ENCODE measurements around the gene HDHD3.

HDHD3 gene

DNA sequence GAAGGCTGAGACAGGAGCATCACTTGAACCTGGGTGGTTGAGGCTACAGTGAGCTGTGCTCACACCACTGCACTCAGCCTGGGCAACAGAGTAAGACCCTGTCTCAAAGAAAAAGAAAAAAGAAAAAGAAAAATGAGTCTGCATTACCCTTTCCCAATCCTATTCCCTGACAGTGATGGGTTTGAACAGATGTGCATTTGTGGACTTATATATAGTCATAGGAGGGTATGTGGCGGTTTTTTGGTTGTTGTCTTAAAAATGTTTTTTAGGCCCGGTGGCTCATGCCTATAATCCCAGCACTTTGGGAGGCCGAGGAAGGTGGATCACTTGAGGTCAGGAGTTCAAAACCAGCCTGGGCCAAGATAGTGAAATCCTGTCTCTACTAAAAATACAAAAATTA is 13.4 kb downstream of the HDHD3 start:
- DNase-seq (ENCODE audit: low spot score) = no peak

GRCh38 chr9:113361304-113362018 is 15.3 kb downstream of the HDHD3 start:
- peak; percentile 52 for DNase-seq (ENCODE audit: low spot score)

- no peak for DNase-seq (ENCODE audit: low spot score)
These were observed 16.4 kb downstream of the HDHD3 start for GRCh38 chr9:113360242-113360842.

GRCh38 chr9:113359385-113359784 is 17.4 kb downstream of the HDHD3 start:
- DNase-seq (ENCODE audit: low spot score) = no peak

DNA sequence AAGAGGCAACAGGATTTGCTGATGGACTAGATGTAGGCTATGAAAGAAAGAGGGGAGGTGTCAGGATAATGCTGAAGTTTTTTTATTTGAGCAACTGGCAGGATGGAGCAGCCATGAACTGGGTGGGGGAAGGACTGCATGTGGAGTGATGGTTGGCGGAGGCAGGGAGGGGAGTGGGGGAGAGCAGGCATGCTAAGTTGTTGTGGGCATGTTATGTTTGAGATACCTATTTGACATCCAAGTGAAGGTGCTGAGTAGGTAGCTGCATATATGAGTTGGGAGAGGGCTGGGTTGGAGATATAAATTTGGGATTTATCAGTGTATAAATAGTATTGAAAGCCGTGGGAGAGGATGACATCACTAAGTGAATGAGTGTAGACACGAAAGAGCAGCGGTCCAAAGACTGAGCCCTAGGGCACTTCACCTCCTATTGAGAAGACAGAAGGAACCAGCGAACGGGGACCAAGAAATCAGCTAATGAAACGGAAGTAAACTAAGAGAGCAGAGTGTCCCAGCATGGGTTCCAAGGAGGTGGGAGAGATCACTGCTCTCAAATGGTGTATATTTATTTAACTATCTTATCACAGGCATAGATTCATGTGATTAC is 20.0 kb downstream of the HDHD3 start:
- no peak for DNase-seq (ENCODE audit: low spot score)

GRCh38 chr9:113355040-113355596 is 21.7 kb downstream of the HDHD3 start:
- DNase-seq (ENCODE audit: low spot score) = no peak

DNA sequence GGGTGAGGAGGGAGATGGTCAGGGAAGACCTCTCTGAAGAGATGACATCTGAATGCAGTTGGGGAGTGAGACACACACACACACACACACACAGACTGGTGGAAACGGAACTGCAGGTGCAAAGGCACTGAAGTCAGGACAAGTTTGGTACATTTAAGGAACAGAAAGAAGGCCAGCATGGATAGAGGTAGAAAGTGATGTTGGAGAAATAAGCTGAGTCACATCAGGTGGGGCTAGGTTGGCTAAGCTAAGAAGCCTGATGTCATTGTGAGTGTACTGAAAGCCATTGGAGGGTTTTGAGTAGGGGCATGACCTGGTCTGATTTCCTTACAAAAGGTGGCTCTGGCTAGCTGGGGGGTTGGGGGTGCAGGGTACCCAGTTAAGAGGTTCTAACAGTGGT is 24.4 kb downstream of the HDHD3 start:
- DNase-seq (ENCODE audit: low spot score) = no peak

- DNase-seq (ENCODE audit: low spot score) = no peak
These were observed 24.8 kb downstream of the HDHD3 start for GRCh38 chr9:113352006-113352405.

DNA sequence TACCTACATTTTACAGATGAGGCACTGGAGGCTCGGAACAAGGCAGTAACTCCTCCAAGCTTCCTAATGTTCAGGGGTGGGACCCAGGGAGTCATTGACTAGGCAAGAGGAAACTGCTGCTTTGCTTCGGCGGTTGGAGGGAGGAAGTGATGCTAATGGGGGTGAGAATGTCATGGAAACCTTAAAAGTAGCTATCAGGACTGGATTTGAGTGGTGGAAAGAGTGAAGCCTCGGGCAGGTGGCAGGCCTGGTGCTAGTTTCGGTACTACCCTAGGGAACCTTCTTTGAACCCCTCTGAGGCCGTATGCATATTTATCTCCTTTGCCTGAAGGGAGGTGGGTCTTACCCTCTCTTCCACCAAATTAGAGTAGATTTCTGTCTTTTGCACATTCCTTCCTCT is 25.8 kb downstream of the HDHD3 start:
- no peak for DNase-seq (ENCODE audit: low spot score)

DNA sequence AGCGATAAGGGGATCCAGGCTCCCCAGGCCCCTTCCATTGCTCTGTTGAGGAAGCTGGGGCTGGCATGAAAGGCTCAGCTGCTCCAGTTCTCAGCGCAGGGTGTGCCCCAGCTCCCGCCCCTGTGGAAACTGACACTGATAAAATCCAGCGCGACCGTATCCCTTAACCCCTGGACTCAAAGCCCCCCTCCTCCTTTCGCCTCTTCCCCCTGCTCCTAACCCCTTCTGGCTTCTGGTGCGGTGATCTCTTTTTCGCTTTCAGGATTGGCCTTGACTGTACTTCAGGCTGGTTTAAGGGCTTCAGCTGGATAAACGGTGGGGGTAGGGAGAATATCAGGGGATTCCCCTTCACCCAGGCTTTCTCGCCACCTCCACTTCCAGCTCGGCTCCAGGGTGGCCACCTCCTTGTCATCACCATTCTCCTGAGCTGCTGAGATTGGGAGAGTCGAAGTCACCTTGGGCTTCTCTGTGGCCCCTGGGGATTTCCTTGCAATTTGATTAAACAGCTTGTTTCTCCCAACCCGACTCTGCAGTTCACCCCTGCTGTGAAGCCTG is 26.6 kb downstream of the HDHD3 start:
- no peak for DNase-seq (ENCODE audit: low spot score)

DNA sequence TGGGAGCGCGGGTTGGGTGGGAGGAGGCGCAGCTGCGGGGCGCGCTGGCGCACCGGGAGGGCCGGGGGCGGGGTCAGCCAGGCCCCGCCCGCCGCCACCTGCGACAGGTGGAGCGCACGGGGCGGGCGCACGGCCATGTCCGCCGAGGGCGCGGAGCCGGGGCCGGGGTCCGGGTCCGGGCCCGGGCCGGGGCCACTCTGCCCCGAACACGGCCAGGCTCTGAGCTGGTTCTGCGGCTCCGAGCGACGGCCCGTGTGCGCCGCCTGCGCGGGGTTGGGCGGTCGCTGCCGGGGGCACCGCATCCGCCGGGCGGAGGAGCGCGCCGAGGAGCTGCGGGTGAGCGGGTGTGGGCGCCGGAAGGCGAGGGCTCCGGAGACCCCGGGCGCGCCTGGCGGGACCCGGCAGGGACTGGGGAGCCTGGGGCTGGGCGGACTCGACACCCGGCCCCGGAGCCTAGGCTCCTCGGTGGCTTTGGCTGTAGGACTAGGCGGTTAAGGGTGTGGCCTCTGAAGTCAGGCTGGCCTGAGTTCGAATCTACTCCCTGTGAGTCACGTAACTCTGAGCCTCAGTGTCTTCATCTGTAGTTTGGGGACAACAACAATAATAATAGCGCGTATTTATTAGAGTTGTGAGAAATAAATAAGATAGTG is 27.2 kb downstream of the HDHD3 start, which contains the start of gene BSPRY:
BSPRY (plus strand) TSS at position 97 of the 650 bp plus-strand sequence; CDS start at position 136, 39 bp downstream.
- DNase-seq (ENCODE audit: low spot score) = no peak

DNA sequence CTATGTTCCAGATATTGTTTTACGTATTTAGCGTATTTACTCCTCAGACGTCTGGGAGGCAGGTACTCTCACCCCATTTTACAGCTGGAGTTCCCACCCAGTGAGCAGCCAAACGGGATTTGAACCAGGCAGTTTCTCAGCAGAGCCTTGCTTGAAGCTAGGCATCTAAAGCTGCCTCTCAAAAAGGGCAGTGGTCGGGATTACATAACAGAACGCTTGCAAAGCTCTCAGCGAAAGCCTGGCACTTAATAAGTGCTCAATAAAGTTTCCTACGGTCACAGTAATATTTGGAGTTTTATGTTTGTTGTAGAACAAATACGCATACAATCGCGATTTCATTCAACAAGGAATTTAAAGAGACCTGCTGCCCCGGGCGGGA is 27.7 kb downstream of the HDHD3 start:
- DNase-seq (ENCODE audit: low spot score) = no peak

- no peak for DNase-seq (ENCODE audit: low spot score)
These were observed 28.3 kb downstream of the HDHD3 start for GRCh38 chr9:113348437-113348836.

GRCh38 chr9:113345671-113346070 is 31.1 kb downstream of the HDHD3 start:
- no peak for DNase-seq (ENCODE audit: low spot score)

GRCh38 chr9:113345190-113345589 is 31.6 kb downstream of the HDHD3 start:
- peak; percentile 43 for DNase-seq (ENCODE audit: low spot score)

DNA sequence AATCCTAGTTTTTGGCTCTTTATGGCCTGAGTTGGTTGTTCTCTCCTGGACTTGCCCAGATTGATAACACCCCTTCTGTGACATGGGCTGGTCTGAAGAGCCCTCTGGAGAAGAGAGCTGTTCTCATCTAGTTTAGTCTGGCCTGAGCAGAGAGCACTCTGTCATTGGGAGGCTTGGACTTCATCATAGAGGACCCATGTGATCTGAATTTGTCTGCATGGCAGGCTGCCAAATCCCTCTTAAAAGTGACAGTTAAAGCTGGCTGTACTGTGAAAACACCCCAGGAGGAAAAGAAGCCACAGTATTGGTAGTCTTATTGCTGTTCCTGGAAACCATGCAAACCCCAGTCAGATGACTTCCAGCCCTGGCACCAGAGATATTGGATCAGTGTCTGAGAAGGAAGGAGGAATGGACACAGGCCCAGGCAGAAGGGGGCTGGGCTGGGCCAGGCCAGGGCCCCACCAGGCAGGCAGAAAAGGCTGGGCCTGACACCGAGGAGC is 33.0 kb downstream of the HDHD3 start:
- DNase-seq (ENCODE audit: low spot score) = peak; percentile 87

DNA sequence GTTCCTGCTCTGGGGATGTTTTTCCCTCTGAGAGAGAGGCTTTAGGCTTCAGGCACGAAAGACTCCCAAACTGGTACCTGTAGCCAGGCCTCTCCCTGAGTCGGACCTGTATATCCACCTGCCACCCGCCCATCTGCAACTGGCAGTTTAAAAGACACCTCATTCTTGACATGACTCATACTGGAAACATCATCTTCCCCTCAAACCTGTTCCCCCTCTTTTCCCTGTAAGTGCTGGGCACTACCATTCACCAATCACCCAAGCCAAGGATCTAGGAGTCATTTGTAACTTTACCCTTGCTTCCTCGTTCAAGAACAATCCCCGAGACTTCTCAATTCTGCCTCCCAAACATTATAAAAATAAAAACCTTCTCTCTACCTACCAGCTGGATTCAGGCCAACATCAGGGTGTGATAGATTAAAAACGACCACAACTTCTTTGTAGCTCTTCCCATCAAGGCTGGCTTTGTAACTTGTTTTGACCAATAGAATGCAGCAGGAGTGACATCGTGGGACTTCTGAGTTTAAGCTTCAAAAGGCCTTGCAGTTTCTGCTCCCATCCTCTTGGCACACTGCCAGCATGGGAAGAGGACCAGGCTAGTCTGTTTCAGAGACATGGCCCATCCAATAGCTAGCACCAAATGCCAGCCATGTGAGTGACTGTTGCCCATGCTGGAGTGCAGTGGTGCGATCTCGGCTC is 34.9 kb downstream of the HDHD3 start:
- DNase-seq (ENCODE audit: low spot score) = no peak

- DNase-seq (ENCODE audit: low spot score) = peak; percentile 92
These were observed 36.6 kb downstream of the HDHD3 start, which contains the start of gene WDR31 for GRCh38 chr9:113340011-113340699. Gene WDR31, minus strand, starts transcription at chr9:113340275. Its CDS starts 8,253 bp downstream, at chr9:113332022.

- no peak for DNase-seq (ENCODE audit: low spot score)
These were observed 39.1 kb downstream of the HDHD3 start for GRCh38 chr9:113337714-113338113.

DNA sequence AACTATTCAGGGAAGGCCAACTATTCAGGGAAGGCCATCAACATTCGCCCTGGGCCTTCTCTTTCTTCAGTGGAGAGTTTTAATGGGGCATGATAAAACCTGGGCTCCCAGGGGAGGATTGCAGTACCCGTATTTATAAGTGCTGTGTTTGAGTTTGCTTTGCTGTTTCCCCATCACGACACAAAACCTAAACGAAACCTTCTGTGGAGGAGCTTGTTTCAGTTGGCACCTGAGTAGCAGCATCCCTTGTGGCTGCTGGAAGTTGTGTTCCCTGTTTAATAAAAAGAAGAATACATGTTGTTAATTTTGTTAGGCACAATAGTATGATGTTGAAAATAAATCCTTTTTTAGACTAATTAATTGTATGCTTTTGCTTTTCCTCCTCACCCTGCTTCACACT is 45.0 kb downstream of the HDHD3 start:
- no peak for DNase-seq (ENCODE audit: low spot score)

Data from Ammon's horn (tissue), 1 donor.